HEK293T (cell line): ENCODE results near the gene DDX3X.
A peak's percentile ranks its signal among the peaks of the same experiment; 100 is the strongest.

ENCODE experiments used
- CTCF ChIA-PET: fragments of 350-600 bp; formaldehyde crosslinking; extraction: SDS; loops from one replicate; lab custom pipeline; 2021; ENCODE audit warnings: antibody characterized with exemption, inconsistent platforms; lab: Yijun Ruan, JAX
- POLR2A ChIA-PET: fragments of 350-600 bp; formaldehyde crosslinking; extraction: SDS; loops from one replicate; lab custom pipeline; 2020; ENCODE audit warnings: antibody characterized with exemption, inconsistent platforms; lab: Yijun Ruan, JAX
- DNase-seq: peaks from one replicate; pipeline ENCODE4 v3.0.0; 2012; ENCODE audit warnings: mixed read lengths; ENCODE audit errors: extremely low spot score
- ARNT ChIP-seq: fragments of 450-650 bp; IDR thresholded peaks from 2 replicates; pipeline ENCODE4 v1.6.1; 2017; ENCODE audit warnings: mild to moderate bottlenecking
- BHLHE40 ChIP-seq: fragments of 450-650 bp; IDR thresholded peaks from 2 replicates; pipeline ENCODE4 v1.6.1; 2016; ENCODE audit warnings: mild to moderate bottlenecking, moderate library complexity, borderline replicate concordance
- CTBP1 ChIP-seq: fragments of 450-650 bp; IDR thresholded peaks from 2 replicates; pipeline ENCODE4 v1.6.1; 2016; ENCODE audit warnings: borderline replicate concordance
- ELF4 ChIP-seq: fragments of 450-650 bp; IDR thresholded peaks from 2 replicates; pipeline ENCODE4 v1.6.1; 2017; ENCODE audit warnings: antibody characterized with exemption
- FOXA1 ChIP-seq: fragments of 450-650 bp; IDR thresholded peaks from 2 replicates; pipeline ENCODE4 v1.6.1; 2016; ENCODE audit warnings: mild to moderate bottlenecking
- FOXK2 ChIP-seq: fragments of 450-650 bp; IDR thresholded peaks from 2 replicates; pipeline ENCODE4 v1.6.1; 2016; ENCODE audit warnings: mild to moderate bottlenecking
- FOXM1 ChIP-seq: fragments of 450-650 bp; IDR thresholded peaks from 2 replicates; pipeline ENCODE4 v1.6.1; 2017; ENCODE audit warnings: mild to moderate bottlenecking, borderline replicate concordance
- HDGF ChIP-seq: fragments of 450-650 bp; IDR thresholded peaks from 2 replicates; pipeline ENCODE4 v1.6.1; 2017; ENCODE audit warnings: antibody characterized with exemption, borderline replicate concordance
- L3MBTL2 ChIP-seq: fragments of 450-650 bp; conservative IDR thresholded peaks from 2 replicates; pipeline ENCODE4 v1.6.1; 2016; ENCODE audit warnings: mild to moderate bottlenecking
- LEF1 ChIP-seq: fragments of 450-650 bp; IDR thresholded peaks from 2 replicates; pipeline ENCODE4 v1.6.1; 2017; ENCODE audit warnings: mild to moderate bottlenecking, borderline replicate concordance
- NFRKB ChIP-seq: fragments of 450-650 bp; IDR thresholded peaks from 2 replicates; pipeline ENCODE4 v1.6.1; 2016; ENCODE audit warnings: mild to moderate bottlenecking, moderate library complexity
- PKNOX1 ChIP-seq: fragments of 450-650 bp; IDR thresholded peaks from 2 replicates; pipeline ENCODE4 v1.6.1; 2016
- SP1 ChIP-seq: fragments of 450-650 bp; IDR thresholded peaks from 2 replicates; pipeline ENCODE4 v1.6.1; 2017
- SUZ12 ChIP-seq: fragments of 450-650 bp; IDR thresholded peaks from 2 replicates; pipeline ENCODE4 v1.6.1; 2016; ENCODE audit warnings: mild to moderate bottlenecking
- TARDBP ChIP-seq: fragments of 450-650 bp; IDR thresholded peaks from 2 replicates; pipeline ENCODE4 v1.6.1; 2016
- ZNF384 ChIP-seq: fragments of 450-650 bp; IDR thresholded peaks from 2 replicates; pipeline ENCODE4 v1.6.1; 2016

Gene DDX3X

GRCh38 chrX:41373989-41374606, 40.1 kb downstream of the DDX3X start:
- DNase-seq = no peak
- ChIA-PET CTCF (no interaction called here), POLR2A (interaction anchor here (1.2 kb wide), 1 partner anchor 40 kb away, joined by 5 read pairs; the partner anchor contains the start of gene DDX3X)
- TF ChIP-seq BHLHE40 (no peak), TARDBP (no peak), HDGF (no peak)

GRCh38 chrX:41377624-41378023, 43.7 kb downstream of the DDX3X start:
- ChIA-PET CTCF (no interaction called here), POLR2A (no interaction called here)
- no peak for DNase-seq

GRCh38 chrX:41381685-41382084, 47.7 kb downstream of the DDX3X start:
- ChIA-PET POLR2A (interaction anchor here (1.6 kb wide), 1 partner anchor 48 kb away, joined by 5 read pairs; the partner anchor contains the start of gene DDX3X), CTCF (interaction anchor here (0.6 kb wide), 1 partner anchor 384 kb away, joined by 3 read pairs; no protein-coding TSS in a partner anchor)
- TF ChIP-seq ARNT (no peak), PKNOX1 (peak; percentile 59; the same call in 1 of the 2 replicates)
- DNase-seq = no peak

More at GRCh38 chrX:41377624-41378023, 43.7 kb downstream of the DDX3X start:
- TF ChIP-seq FOXA1 = no peak
- no peak for TF ChIP-seq ELF4

- TF ChIP-seq PKNOX1 = no peak
- TF ChIP-seq L3MBTL2 = no peak
- no peak for TF ChIP-seq HDGF
- ChIA-PET POLR2A (interaction anchor here (1.1 to 1.6 kb wide), 2 partner anchors 49 to 60 kb away, joined by 3 to 7 read pairs; partner anchors contain the start of gene DDX3X), CTCF (interaction anchor here (0.7 to 1.3 kb wide), 3 partner anchors 20 to 42 kb away, joined by 3 read pairs; no protein-coding TSS in a partner anchor)
- no peak for DNase-seq
Measured at GRCh38 chrX:41382714-41383645, 49.0 kb downstream of the DDX3X start.

GRCh38 chrX:41384051-41384705, 50.2 kb downstream of the DDX3X start:
- DNase-seq = no peak
- TF ChIP-seq L3MBTL2 (no peak), ZNF384 (peak; percentile 44; the same call in 1 of the 2 replicates), SUZ12 (no peak), FOXK2 (no peak)
- ChIA-PET CTCF (interaction anchor here (1.3 kb wide), 1 partner anchor 22 kb away, joined by 3 read pairs; no protein-coding TSS in a partner anchor), POLR2A (interaction anchor here (1.1 to 1.6 kb wide), 3 partner anchors 20 to 59 kb away, joined by 3 to 7 read pairs (median 3); partner anchors contain the start of gene DDX3X)

GRCh38 chrX:41386222-41386990, 52.4 kb downstream of the DDX3X start:
- TF ChIP-seq CTBP1 (no peak), FOXM1 (no peak), ARNT (no peak), SUZ12 (no peak), LEF1 (no peak), TARDBP (no peak), SP1 (no peak), HDGF (no peak), ZNF384 (no peak), PKNOX1 (no peak), ELF4 (no peak), NFRKB (no peak), BHLHE40 (no peak), L3MBTL2 (no peak), FOXK2 (no peak), FOXA1 (no peak)
- POLR2A ChIA-PET = interaction anchor here (0.7 kb wide), 1 partner anchor 57 kb away, joined by 3 read pairs; no protein-coding TSS in a partner anchor
- CTCF ChIA-PET = interaction anchor here (0.9 to 1.0 kb wide), 2 partner anchors 11 to 84 kb away, joined by 3 to 4 read pairs; no protein-coding TSS in a partner anchor
- DNase-seq = no peak
